ENCODE results near the gene BNIP1. TPM values are rescaled to one million over a fixed set of nuclear protein-coding genes. Genes with fewer than 3 reads are reported as not detected.

The BNIP1 gene
- total and polyA plus RNA-seq, 2 of the 4 experiments (the other 2 are of a cell fraction) = 24.3 to 35.3 TPM

- Histone ChIP-seq H3K14ac (replicated peaks; ENCODE audit: low read depth, low read length) (no peak overlapping the region), H3K9me1 (ENCODE audit: insufficient read depth, low read length) (no peaks in the 10 kb centered on the region), H3K9me3 (ENCODE audit: control insufficient read depth, insufficient read depth, low read length) (no peaks in the 10 kb centered on the region), H3K23ac (ENCODE audit: low read depth, low read length) (no peak overlapping the region), H3K18ac (ENCODE audit: low read depth, low read length) (no peak overlapping the region), H3K4me3 (ENCODE audit: insufficient read depth, low read depth, low read length) (no peak overlapping the region), H2BK15ac (ENCODE audit: low read depth, low read length) (no peak overlapping the region), H3K27ac (ENCODE audit: insufficient read depth, low read length) (no peak overlapping the region), H2AFZ (replicated peaks; ENCODE audit: low read length, poor library complexity) (no peak overlapping the region), H4K5ac (ENCODE audit: low read depth, low read length) (no peak overlapping the region), H4K20me1 (ENCODE audit: insufficient read depth, low read length) (no peaks in the 10 kb centered on the region), H2BK5ac (ENCODE audit: low read depth, low read length, poor library complexity, severe bottlenecking) (no peak overlapping the region), H2AK5ac (ENCODE audit: low read depth, low read length) (no peak overlapping the region), H3K4me1 (ENCODE audit: control insufficient read depth, insufficient read depth, low read length) (no peaks in the 10 kb centered on the region), H4K8ac (ENCODE audit: low read depth in 2 of 2, low read length in 2 of 2) (no peak overlapping the region), H3K4me2 (ENCODE audit: low read depth, low read length) (no peak overlapping the region), H3K9ac (ENCODE audit: low read depth, low read length) (no peak overlapping the region), H3K79me1 (ENCODE audit: low read depth in 1 of 2, low read length in 2 of 2) (no peaks in the 10 kb centered on the region), H2BK120ac (ENCODE audit: low read depth, low read length) (no peak overlapping the region), H3K4ac (ENCODE audit: low read depth, low read length) (no peak overlapping the region), H2BK20ac (ENCODE audit: low read depth, low read length) (no peak overlapping the region), H3K27me3 (ENCODE audit: control insufficient read depth, insufficient read depth, low read length) (peaks cover 21% of the 10 kb centered on the region), H2AK9ac (replicated peaks; ENCODE audit: low read depth, low read length, poor library complexity) (no peak overlapping the region), H3K36me3 (ENCODE audit: control insufficient read depth, insufficient read depth, low read length) (no peaks in the 10 kb centered on the region), H3K56ac (ENCODE audit: extremely low read depth, insufficient read depth, low read length) (no peak overlapping the region), H4K91ac (ENCODE audit: insufficient read depth, low read depth, low read length) (no peak overlapping the region)
- no peak for DNase-seq
- WGBS, 2 experiments (ENCODE audit: extremely low coverage in 2 of 2, insufficient read length in 1 of 2) = no CpG with 5 or more reads among the region's 11 CpGs
- TF ChIP-seq RAD21 (IDR thresholded peaks at IDR 0.05; ENCODE audit: low read length) = no peak
- TF ChIP-seq RCOR1 (IDR thresholded peaks at IDR 0.05; ENCODE audit: insufficient replicate concordance, low read length) = no peak
- TF ChIP-seq MAZ (IDR thresholded peaks at IDR 0.05; ENCODE audit: borderline replicate concordance, low read depth, low read length) = no peak
- TF ChIP-seq CHD1 (IDR thresholded peaks at IDR 0.05; ENCODE audit: low read depth, low read length) = no peak
- no peak for TF ChIP-seq BHLHE40 (IDR thresholded peaks at IDR 0.05; ENCODE audit: low read depth, low read length)
- TF ChIP-seq POLR2A (IDR thresholded peaks at IDR 0.05; ENCODE audit: low read depth, low read length) = no peak
- TF ChIP-seq SMC3 (IDR thresholded peaks at IDR 0.05; ENCODE audit: low read depth, low read length) = no peak
- TF ChIP-seq, protein P1, sequence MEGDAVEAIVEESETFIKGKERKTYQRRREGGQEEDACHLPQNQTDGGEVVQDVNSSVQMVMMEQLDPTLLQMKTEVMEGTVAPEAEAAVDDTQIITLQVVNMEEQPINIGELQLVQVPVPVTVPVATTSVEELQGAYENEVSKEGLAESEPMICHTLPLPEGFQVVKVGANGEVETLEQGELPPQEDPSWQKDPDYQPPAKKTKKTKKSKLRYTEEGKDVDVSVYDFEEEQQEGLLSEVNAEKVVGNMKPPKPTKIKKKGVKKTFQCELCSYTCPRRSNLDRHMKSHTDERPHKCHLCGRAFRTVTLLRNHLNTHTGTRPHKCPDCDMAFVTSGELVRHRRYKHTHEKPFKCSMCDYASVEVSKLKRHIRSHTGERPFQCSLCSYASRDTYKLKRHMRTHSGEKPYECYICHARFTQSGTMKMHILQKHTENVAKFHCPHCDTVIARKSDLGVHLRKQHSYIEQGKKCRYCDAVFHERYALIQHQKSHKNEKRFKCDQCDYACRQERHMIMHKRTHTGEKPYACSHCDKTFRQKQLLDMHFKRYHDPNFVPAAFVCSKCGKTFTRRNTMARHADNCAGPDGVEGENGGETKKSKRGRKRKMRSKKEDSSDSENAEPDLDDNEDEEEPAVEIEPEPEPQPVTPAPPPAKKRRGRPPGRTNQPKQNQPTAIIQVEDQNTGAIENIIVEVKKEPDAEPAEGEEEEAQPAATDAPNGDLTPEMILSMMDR (conservative IDR thresholded peaks at IDR 0.05; ENCODE audit: low read depth, low read length) = no peak
- in situ Hi-C loops (cut with MboI; ENCODE audit: low sequenced_read_pairs) (no loop called here), intact Hi-C loops (cut with micrococcal nuclease) (no loop called here), dilution Hi-C loops (cut with HindIII; ENCODE audit: low sequenced_read_pairs, unreplicated experiment) (no loop called here)
- ChIA-PET CTCF (no interaction called here), POLR2A (ENCODE audit: unreplicated experiment) (no interaction called here)
- BruUV-seq (replicated peaks) = no TSS peak
- ATAC-seq (ENCODE audit: low read depth) = no peak
Observed at GRCh38 chr5:173187054-173187743, 42.9 kb downstream of the BNIP1 start.
